ENCODE data around the gene HOXA3. TPM values are rescaled to one million over a fixed set of nuclear protein-coding genes. Genes with fewer than 3 reads are reported as not detected.

The HOXA3 gene
- total and polyA plus RNA-seq, 2 of the 13 experiments (the other 11 are each of a cell fraction or from before 2014, with no cell fraction given) = 2.9 to 4.6 TPM

DNA sequence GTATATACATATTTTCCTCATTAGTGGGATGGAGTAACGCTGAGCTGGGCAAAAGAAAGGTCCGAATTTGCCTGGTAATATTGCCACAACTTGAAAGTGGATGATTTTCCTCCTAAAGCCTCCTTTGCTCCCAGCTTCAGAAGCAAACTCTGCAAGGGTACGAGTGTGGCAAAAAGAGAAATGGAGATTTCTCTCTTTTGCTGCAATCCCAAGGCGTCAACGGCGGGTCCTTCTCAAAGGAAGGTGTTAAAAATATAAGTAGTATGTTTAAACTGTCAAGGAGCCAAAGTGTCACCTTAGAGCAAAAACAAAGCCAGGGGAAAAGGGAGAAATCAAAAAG, 37.5 kb downstream of the HOXA3 start (continued):
- TF ChIP-seq DBP (CRISPR knock-in tag; IDR thresholded peaks at IDR 0.05; ENCODE audit: not compliant biosample characterization) (no peak), HHEX (CRISPR knock-in tag; IDR thresholded peaks at IDR 0.05) (no peak), ZNF317 (CRISPR knock-in tag; IDR thresholded peaks at IDR 0.05) (no peak)

- no peak overlapping the region for H3K27ac ChIP-seq (ENCODE audit: extremely low read length, insufficient read depth, low read length)
- no peak overlapping the region for H3K4me2 ChIP-seq (ENCODE audit: low read depth, low read length)
- H3K79me2 ChIP-seq (ENCODE audit: insufficient read depth, low read length) = peaks cover 26% of the 10 kb centered on the region
- intact Hi-C loops (cut with micrococcal nuclease; ENCODE audit: unreplicated experiment) (no loop called here), in situ Hi-C loops (cut with HindIII; ENCODE audit: extremely low pct_ligation_motif_present, low pct_unique_long_range_greater_than_20kb) (no loop called here)
- H4K20me1 ChIP-seq (ENCODE audit: insufficient read depth, low read length) = peaks cover 12% of the 10 kb centered on the region; the same call in 1 of the 2 replicates
- H3K9ac ChIP-seq (ENCODE audit: insufficient read depth, low read depth, low read length) = no peak overlapping the region
- 95% methylated on average over 25 of the region's 26 CpGs for WGBS (ENCODE audit: low lambda C conversion rate)
- peaks cover 27% of the 10 kb centered on the region for H3K4me1 ChIP-seq (ENCODE audit: insufficient read depth, low read length)
- TF ChIP-seq, protein P1, sequence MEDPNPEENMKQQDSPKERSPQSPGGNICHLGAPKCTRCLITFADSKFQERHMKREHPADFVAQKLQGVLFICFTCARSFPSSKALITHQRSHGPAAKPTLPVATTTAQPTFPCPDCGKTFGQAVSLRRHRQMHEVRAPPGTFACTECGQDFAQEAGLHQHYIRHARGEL (CRISPR knock-in tag; IDR thresholded peaks at IDR 0.05) = no peak
- TF ChIP-seq NFYC (CRISPR knock-in tag; IDR thresholded peaks at IDR 0.05) (no peak), CBX2 (IDR thresholded peaks at IDR 0.05; ENCODE audit: low read depth, low read length) (no peak), CBX2 (CRISPR knock-in tag; IDR thresholded peaks at IDR 0.05; ENCODE audit: low read depth) (no peak), NFE2 (CRISPR knock-in tag; IDR thresholded peaks at IDR 0.05) (no peak), YY1 (IDR thresholded peaks at IDR 0.05; ENCODE audit: insufficient read depth, insufficient replicate concordance, low read depth, low read length) (no peak), ELF3 (CRISPR knock-in tag; IDR thresholded peaks at IDR 0.05) (no peak), ZNF616 (CRISPR knock-in tag; IDR thresholded peaks at IDR 0.05; ENCODE audit: low read depth) (no peak), POLR2AphosphoS2 (IDR thresholded peaks at IDR 0.05; ENCODE audit: low read depth, low read length) (no peak), DNMT1 (CRISPR knock-in tag; IDR thresholded peaks at IDR 0.05) (no peak), ZNF639 (CRISPR knock-in tag; conservative IDR thresholded peaks at IDR 0.05) (no peak), ZNF296 (CRISPR knock-in tag; conservative IDR thresholded peaks at IDR 0.05) (no peak), DNMT3B (CRISPR knock-in tag; conservative IDR thresholded peaks at IDR 0.05) (no peak)
- TF ChIP-seq, protein P2, sequence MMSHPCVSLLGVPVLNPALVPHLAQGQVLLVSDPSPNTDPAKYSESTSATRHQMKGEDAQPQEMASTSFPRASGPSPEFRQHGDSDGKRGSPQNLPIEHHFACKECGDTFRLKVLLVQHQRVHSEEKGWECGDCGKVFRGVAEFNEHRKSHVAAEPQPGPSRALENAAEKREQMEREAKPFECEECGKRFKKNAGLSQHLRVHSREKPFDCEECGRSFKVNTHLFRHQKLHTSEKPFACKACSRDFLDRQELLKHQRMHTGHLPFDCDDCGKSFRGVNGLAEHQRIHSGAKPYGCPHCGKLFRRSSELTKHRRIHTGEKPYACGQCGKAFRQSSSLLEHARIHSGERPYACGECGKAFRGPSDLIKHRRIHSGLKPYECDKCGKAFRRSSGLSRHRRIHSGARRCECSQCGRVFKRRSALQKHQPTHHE (CRISPR knock-in tag; IDR thresholded peaks at IDR 0.05; ENCODE audit: borderline replicate concordance) = no peak
- H3K9me3 ChIP-seq (ENCODE audit: low read length) = no peaks in the 10 kb centered on the region
- no TSS peak for BruUV-seq (replicated peaks)
- no peak overlapping the region for H3K4me3 ChIP-seq (replicated peaks in 1 of 3; ENCODE audit: insufficient read depth in 1 of 3, low read depth in 2 of 3, low read length in 3 of 3)
- CTCF ChIA-PET (ENCODE audit: low intra/inter-chr PET ratio, low total read pairs) = no interaction called here
- POLR2A ChIA-PET = no interaction called here
- ATAC-seq (no peak), FAIRE-seq (no peak), DNase-seq (ENCODE audit: low spot score) (no peak)
- no peak overlapping the region for H2AFZ ChIP-seq (ENCODE audit: low read length)
- peaks cover 2 to 8% of the 10 kb centered on the region in 2 experiments; a peak in 3 of 5 replicates for H3K36me3 ChIP-seq (replicated peaks in 1 of 2; ENCODE audit: control insufficient read depth in 1 of 2, insufficient read depth in 2 of 2, low read length in 2 of 2)
- H3K27me3 ChIP-seq (ENCODE audit: control insufficient read depth in 1 of 2, insufficient read depth in 2 of 2, low read length in 2 of 2) = no peaks in the 10 kb centered on the region
Measured at GRCh38 chr7:27113991-27114769, 38.2 kb downstream of the HOXA3 start.

Measured in HepG2 (cell line).